ENCODE results near the gene DYNC1LI2. TPM values are rescaled to one million over a fixed set of nuclear protein-coding genes. Genes with fewer than 3 reads are reported as not detected.
A peak's percentile ranks its signal among the peaks of the same experiment; 100 is the strongest.

The DYNC1LI2 gene
- total RNA-seq, 4 donors from 2014 or later: 120 to 199 (median 169) TPM

GRCh38 chr16:66741169-66741900, 10.1 kb downstream of the DYNC1LI2 start:
- DNase-seq (ENCODE audit: low spot score): peak; percentile 80

GRCh38 chr16:66740533-66740932, 10.9 kb downstream of the DYNC1LI2 start:
- no peak for TF ChIP-seq CTCF (IDR thresholded peaks at IDR 0.05)
- ATAC-seq (ENCODE audit: low FRiP score): no peak
- no peak for DNase-seq (ENCODE audit: low spot score)

More at GRCh38 chr16:66741169-66741900, 10.1 kb downstream of the DYNC1LI2 start:
- peak; percentile 93 for ATAC-seq (ENCODE audit: low FRiP score)
- TF ChIP-seq CTCF (IDR thresholded peaks at IDR 0.05): no peak

DNA sequence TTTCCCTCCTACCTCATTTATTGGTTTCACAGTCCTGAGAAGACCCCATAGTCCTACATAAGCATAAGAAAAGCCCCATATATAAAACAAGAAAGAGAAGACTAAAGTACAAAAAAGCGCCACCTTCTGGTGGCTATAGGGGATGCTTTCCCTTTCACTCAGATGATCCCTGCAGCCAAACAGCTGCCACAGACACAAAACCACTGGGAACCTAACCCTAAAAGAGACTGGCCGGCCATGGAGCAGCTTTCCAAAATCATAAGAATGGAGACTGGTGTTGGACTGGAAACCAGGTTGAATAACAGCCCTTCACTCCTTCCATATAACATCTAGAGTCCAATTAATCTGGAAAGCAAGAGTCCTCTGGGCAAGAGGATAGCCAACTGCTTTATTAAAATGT, 11.4 kb downstream of the DYNC1LI2 start:
- DNase-seq (ENCODE audit: low spot score) (no peak), ATAC-seq (ENCODE audit: low FRiP score) (no peak)
- TF ChIP-seq CTCF (IDR thresholded peaks at IDR 0.05): no peak

GRCh38 chr16:66735891-66736290, 15.5 kb downstream of the DYNC1LI2 start:
- DNase-seq (ENCODE audit: low spot score) (no peak), ATAC-seq (ENCODE audit: low FRiP score) (no peak)
- no peak for TF ChIP-seq CTCF (IDR thresholded peaks at IDR 0.05)

- no peak for ATAC-seq (ENCODE audit: low FRiP score)
- DNase-seq (ENCODE audit: low spot score): no peak
- TF ChIP-seq CTCF (IDR thresholded peaks at IDR 0.05): no peak
These were observed 20.3 kb downstream of the DYNC1LI2 start for GRCh38 chr16:66731101-66731500.

GRCh38 chr16:66728804-66729203, 22.6 kb downstream of the DYNC1LI2 start:
- ATAC-seq (ENCODE audit: low FRiP score) (no peak), DNase-seq (ENCODE audit: low spot score) (no peak)
- TF ChIP-seq CTCF (IDR thresholded peaks at IDR 0.05): no peak

DNA sequence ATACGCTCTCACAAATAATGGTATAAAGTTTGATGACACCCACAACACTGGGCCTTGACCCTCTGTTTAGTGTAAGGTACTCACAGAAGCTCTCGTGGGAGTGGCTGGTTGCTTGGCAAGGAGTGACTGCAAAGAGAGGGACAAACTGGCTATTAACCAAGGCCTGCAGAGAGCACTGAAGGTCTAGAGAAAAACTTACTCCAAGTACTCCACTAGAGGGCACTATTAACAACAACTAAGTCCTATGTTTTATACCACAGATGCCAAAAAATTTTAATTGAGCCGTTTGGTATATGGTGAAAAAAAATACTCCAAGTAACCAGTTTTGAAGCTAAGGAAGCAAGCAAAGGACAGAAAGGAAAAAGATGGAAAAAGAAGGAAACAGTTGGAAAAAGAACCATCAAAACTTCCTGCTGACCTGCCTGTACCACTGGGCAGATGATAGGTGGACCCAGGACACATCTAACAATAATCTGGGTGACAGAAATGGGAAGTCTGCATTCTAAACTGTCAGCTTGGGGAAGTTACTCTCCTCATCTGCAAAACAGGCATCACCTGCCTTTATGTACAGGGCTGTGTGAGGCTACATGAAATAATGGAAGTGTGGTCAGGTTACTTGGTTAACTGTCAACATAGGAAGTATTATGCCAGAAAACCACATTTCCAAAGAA, 23.2 kb downstream of the DYNC1LI2 start:
- TF ChIP-seq CTCF (IDR thresholded peaks at IDR 0.05): peak in 1 of 3 donors; percentile 14
- DNase-seq (ENCODE audit: low spot score) (no peak), ATAC-seq (ENCODE audit: low FRiP score) (no peak)

Data from omental fat pad (tissue), 4 donors.